WI38 (cell line): Measurements from ENCODE around the gene PRIMA1.

ENCODE experiments used
- H3K4me3 ChIP-seq: 2 replicates; pipeline ENCODE4 v1.5.1; 2011; ENCODE audit warnings: low read depth, mild to moderate bottlenecking, control low read depth, low read length
- CTCF ChIP-seq: IDR thresholded peaks from 2 replicates; pipeline ENCODE4 v1.5.1; 2012; ENCODE audit warnings: low read depth, mild to moderate bottlenecking, control low read depth, low read length

PRIMA1 gene

GRCh38 chr14:93709249-93709648 lies 79.0 kb downstream of the PRIMA1 start:
- no peak for TF ChIP-seq CTCF

GRCh38 chr14:93708800-93709199 lies 79.5 kb downstream of the PRIMA1 start:
- TF ChIP-seq CTCF = no peak
- no peak overlapping the region for H3K4me3 ChIP-seq

More at GRCh38 chr14:93709249-93709648, 79.0 kb downstream of the PRIMA1 start:
- H3K4me3 ChIP-seq = no peak overlapping the region

- no peak overlapping the region for H3K4me3 ChIP-seq
- no peak for TF ChIP-seq CTCF
These were observed 80.0 kb downstream of the PRIMA1 start for GRCh38 chr14:93708311-93708734.

GRCh38 chr14:93707475-93707874 lies 80.8 kb downstream of the PRIMA1 start:
- H3K4me3 ChIP-seq = no peak overlapping the region
- TF ChIP-seq CTCF = no peak

- TF ChIP-seq CTCF = no peak
- H3K4me3 ChIP-seq = no peak overlapping the region
These were observed 81.8 kb downstream of the PRIMA1 start for GRCh38 chr14:93706360-93706955.

- no peak overlapping the region for H3K4me3 ChIP-seq
- TF ChIP-seq CTCF = no peak
These were observed 82.7 kb downstream of the PRIMA1 start for GRCh38 chr14:93705513-93706156.

GRCh38 chr14:93703941-93704340 lies 84.3 kb downstream of the PRIMA1 start:
- H3K4me3 ChIP-seq = no peak overlapping the region
- no peak for TF ChIP-seq CTCF
